Fibroblast of lung (primary cell): ENCODE results near the gene ZYG11B.
"Not testable (repeated sequence)": the region's sequence is repeated elsewhere in the genome, so short reads cannot be mapped to it uniquely, and the experiment has no call there.

Experiments
- EZH2 ChIP-seq: IDR thresholded peaks from 2 replicates; pipeline ENCODE4 v1.5.1; 2012; ENCODE audit warnings: low read length, control low read depth, mild to moderate bottlenecking; ENCODE audit errors: missing control alignments
- TF ChIP-seq, protein P1 (sequence below), 2 donors: IDR thresholded peaks in 1 of 2; conservative IDR thresholded peaks in 1 of 2; 1 replicate in 1 of 2; 2 replicates in 1 of 2; pipeline ENCODE4 v1.5.1; 2011 to 2012; ENCODE audit warnings: low read length in 2 of 2, control low read depth in 1 of 2, inconsistent platforms in 1 of 2, low read depth in 1 of 2, mild to moderate bottlenecking in 1 of 2

DNA sequence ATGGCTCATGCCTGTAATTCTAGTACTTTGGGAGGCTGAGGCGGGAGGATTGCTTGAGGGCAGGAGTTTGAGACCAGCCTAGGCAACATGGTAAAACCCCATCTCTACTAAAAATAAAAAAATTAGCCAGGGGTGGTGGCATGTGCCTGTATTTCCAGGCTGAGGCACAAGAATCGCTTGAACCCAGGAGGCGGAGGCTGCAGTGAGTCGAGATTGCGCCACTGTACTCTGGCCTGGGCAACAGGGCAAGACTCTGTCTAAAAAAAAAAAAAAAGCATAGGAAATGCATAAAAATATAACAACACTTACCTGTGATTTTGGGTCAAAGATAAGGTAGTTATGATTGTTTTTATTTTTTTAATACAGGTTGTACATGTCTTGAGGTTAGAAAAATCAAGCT, 94.6 kb downstream of the ZYG11B start:
- TF ChIP-seq, protein P1, sequence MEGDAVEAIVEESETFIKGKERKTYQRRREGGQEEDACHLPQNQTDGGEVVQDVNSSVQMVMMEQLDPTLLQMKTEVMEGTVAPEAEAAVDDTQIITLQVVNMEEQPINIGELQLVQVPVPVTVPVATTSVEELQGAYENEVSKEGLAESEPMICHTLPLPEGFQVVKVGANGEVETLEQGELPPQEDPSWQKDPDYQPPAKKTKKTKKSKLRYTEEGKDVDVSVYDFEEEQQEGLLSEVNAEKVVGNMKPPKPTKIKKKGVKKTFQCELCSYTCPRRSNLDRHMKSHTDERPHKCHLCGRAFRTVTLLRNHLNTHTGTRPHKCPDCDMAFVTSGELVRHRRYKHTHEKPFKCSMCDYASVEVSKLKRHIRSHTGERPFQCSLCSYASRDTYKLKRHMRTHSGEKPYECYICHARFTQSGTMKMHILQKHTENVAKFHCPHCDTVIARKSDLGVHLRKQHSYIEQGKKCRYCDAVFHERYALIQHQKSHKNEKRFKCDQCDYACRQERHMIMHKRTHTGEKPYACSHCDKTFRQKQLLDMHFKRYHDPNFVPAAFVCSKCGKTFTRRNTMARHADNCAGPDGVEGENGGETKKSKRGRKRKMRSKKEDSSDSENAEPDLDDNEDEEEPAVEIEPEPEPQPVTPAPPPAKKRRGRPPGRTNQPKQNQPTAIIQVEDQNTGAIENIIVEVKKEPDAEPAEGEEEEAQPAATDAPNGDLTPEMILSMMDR (conservative IDR thresholded peaks at IDR 0.05 in 1 of 2, IDR thresholded peaks at IDR 0.05 in 1 of 2; ENCODE audit: low read depth in 1 of 2, low read length in 2 of 2): not testable (repeated sequence)
- not testable (repeated sequence) for TF ChIP-seq EZH2
